Left lung (tissue), 10 donors: Measurements from ENCODE around the gene ACACA. TPM values are rescaled to one million over a fixed set of nuclear protein-coding genes. Genes with fewer than 3 reads are reported as not detected.

Experiments used
- ATAC-seq: fragments of 200-7000 bp; cut with Tn5 transposase; one replicate; pipeline ENCODE4 v1.9.1; 2020; ENCODE audit warnings: moderate library complexity
- DNase-seq, 4 donors: peaks; one replicate each; pipeline ENCODE4 v3.0.0-alpha.2; 2013 to 2020
- H3K27ac ChIP-seq, 2 donors: fragments of 200-600 bp; sonication (generic) in 1 of 2; one replicate each; pipeline versions ENCODE4 v1.5.0 to v1.8.0; 2020 to 2021
- H3K27me3 ChIP-seq, 2 donors: fragments of 200-600 bp; sonication (generic) in 1 of 2; one replicate each; pipeline versions ENCODE4 v1.5.0 to v1.8.0; 2020 to 2021
- H3K36me3 ChIP-seq, 2 donors: fragments of 200-600 bp; sonication (generic) in 1 of 2; one replicate each; pipeline versions ENCODE4 v1.5.0 to v1.8.0; 2020 to 2021
- H3K4me1 ChIP-seq, 2 donors: fragments of 200-600 bp; one replicate each; pipeline ENCODE4 v1.8.0; 2021
- H3K4me3 ChIP-seq, 2 donors: fragments of 200-600 bp; sonication (generic) in 1 of 2; one replicate each; pipeline versions ENCODE4 v1.5.0 to v1.8.0; 2020 to 2021; ENCODE audit warnings: mild to moderate bottlenecking in 1 of 2
- H3K9me3 ChIP-seq, 2 donors: fragments of 200-600 bp; sonication (generic) in 1 of 2; one replicate each; pipeline versions ENCODE4 v1.5.0 to v1.8.0; 2020 to 2021
- intact Hi-C, 2 donors: fragments of 100-400 bp; cut with DNase I; formaldehyde crosslinking; loops; one replicate each; pipeline versions ENCODE4 v1.11.2 to v1.14.2; 2022
- polyA plus RNA-seq, 6 donors: library from polyadenylated mRNA; unstranded; fragments of 120-200 nt; gene quantifications; one replicate each; pipeline ENCODE4 v1.2.1, GENCODE V29; 2013; ENCODE audit not compliant: insufficient read length in 6 of 6
- total RNA-seq, 2 donors: library from RNA; stranded (reverse); fragmentation: NEBNext Ultra II Directional; extraction: Animal tissue kit (Norgen Biotek cat#: 25700); gene quantifications; one replicate each; pipeline ENCODE4 v1.2.1, GENCODE V29; 2021
- TF ChIP-seq, protein P1 (sequence below), 2 donors: fragments of 200-600 bp; sonication (generic) in 1 of 2; IDR thresholded peaks; one replicate each; pipeline versions ENCODE4 v1.5.0 to v1.8.0; 2021; ENCODE audit warnings: antibody characterized with exemption in 2 of 2
- donor health status: DM: no; HTN: yes; CAD: no.
- donor health status: DM: no; HTN: no; CAD: no.

ACACA gene
- total and polyA plus RNA-seq, 8 donors, result 43.6 to 128 (median 53.3) TPM

DNA sequence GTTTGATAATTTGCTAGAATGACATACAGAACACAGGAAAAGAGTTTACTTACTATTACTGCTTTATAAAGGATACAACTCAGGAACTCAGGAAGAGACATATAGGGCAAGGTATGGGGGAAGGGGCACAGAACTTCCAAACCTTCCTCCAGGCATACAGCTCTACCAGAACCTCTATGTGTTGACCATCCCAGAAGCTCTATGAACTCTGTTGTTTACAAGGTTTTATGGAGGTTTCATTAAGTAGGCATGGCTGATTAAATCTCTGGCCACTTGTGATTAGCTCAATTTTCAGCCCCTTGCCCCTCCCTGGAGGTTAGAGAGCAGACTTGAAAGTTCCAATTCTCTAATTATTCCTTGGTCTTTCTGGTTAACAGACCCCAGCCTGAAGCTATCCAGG, 91.0 kb downstream of the ACACA start:
- Histone ChIP-seq H3K4me3 (no peak overlapping the region), H3K36me3 (peaks cover 0 to 20% of the 10 kb centered on the region in 2 donors), H3K27me3 (no peaks in the 10 kb centered on the region), H3K4me1 (peaks cover 0 to 6% of the 10 kb centered on the region in 2 donors), H3K9me3 (no peaks in the 10 kb centered on the region), H3K27ac (no peak overlapping the region)
- no peak for ATAC-seq
- TF ChIP-seq, protein P1, sequence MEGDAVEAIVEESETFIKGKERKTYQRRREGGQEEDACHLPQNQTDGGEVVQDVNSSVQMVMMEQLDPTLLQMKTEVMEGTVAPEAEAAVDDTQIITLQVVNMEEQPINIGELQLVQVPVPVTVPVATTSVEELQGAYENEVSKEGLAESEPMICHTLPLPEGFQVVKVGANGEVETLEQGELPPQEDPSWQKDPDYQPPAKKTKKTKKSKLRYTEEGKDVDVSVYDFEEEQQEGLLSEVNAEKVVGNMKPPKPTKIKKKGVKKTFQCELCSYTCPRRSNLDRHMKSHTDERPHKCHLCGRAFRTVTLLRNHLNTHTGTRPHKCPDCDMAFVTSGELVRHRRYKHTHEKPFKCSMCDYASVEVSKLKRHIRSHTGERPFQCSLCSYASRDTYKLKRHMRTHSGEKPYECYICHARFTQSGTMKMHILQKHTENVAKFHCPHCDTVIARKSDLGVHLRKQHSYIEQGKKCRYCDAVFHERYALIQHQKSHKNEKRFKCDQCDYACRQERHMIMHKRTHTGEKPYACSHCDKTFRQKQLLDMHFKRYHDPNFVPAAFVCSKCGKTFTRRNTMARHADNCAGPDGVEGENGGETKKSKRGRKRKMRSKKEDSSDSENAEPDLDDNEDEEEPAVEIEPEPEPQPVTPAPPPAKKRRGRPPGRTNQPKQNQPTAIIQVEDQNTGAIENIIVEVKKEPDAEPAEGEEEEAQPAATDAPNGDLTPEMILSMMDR (IDR thresholded peaks at IDR 0.05), result no peak
- intact Hi-C loops, result no loop called here
- no peak for DNase-seq

DNA sequence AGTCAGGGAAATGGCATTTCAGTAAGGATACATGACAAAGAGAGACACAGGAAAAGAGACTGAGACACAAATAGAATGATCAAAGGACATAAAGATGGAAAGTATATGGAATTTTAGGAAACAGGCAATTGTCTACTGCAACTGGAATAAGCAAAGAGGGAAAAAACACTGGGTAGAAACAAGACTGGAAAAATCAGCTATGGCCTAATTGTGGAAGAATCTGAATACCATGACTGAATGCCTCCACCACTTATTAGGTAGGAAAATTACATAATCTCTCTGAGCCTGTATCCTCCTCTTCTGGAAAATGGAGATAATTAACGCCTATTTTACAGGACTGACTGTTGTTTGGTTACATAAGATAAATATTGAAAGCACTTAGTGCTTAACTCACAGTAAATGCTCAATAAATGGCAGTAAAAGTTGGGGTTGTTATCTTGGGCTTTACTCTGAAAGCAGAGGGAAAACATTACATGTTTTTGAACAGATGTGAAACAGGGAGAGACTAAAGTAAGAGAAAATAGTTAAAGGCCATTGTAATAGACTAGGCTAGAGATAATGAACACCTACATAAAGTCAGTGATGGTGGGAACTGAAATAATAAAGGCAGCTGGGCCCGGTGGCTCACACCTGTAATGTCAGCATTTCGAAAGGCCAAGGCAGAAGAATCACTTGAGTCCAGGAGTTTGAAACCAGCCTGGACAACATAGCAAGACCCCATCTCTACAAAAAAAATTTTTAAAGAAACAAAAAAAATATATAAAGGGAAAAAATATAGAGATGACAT, 94.3 kb downstream of the ACACA start:
- H3K4me1 ChIP-seq, result peaks cover 0 to 7% of the 10 kb centered on the region in 2 donors
- no peaks in the 10 kb centered on the region for H3K9me3 ChIP-seq
- no peak overlapping the region for H3K27ac ChIP-seq
- H3K27me3 ChIP-seq, result no peaks in the 10 kb centered on the region
- H3K36me3 ChIP-seq, result peaks cover 0 to 6% of the 10 kb centered on the region in 2 donors
- H3K4me3 ChIP-seq, result no peak overlapping the region
- intact Hi-C loops, result no loop called here
- no peak for ATAC-seq
- no peak for DNase-seq
- TF ChIP-seq, protein P1 (IDR thresholded peaks at IDR 0.05), result no peak

DNA sequence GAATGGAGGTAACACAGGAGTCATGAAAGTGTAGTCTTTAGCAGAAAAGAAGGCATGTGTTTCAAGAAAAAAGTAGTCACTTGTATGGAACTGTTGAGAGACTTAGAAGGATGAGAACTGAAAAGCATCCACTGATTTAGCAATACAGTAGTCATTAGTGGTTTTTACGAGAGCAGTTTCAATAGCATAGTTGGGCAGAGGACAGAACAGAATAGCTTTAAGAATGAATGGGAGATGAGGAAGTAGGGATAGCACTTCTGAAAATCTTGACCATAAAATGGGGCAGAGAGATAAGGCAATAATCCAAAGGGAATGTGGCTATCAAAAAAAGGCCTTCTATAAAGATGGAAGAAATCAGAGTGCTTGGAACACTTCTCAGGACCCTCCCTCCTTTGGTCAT, 95.7 kb downstream of the ACACA start:
- Histone ChIP-seq H3K4me3 (no peak overlapping the region), H3K36me3 (no peaks in the 10 kb centered on the region), H3K27me3 (no peaks in the 10 kb centered on the region), H3K4me1 (peaks cover 0 to 7% of the 10 kb centered on the region in 2 donors), H3K9me3 (no peaks in the 10 kb centered on the region), H3K27ac (no peak overlapping the region)
- intact Hi-C loops, result no loop called here
- TF ChIP-seq, protein P1 (IDR thresholded peaks at IDR 0.05), result no peak
- ATAC-seq (peak; percentile 73), DNase-seq (no peak)

DNA sequence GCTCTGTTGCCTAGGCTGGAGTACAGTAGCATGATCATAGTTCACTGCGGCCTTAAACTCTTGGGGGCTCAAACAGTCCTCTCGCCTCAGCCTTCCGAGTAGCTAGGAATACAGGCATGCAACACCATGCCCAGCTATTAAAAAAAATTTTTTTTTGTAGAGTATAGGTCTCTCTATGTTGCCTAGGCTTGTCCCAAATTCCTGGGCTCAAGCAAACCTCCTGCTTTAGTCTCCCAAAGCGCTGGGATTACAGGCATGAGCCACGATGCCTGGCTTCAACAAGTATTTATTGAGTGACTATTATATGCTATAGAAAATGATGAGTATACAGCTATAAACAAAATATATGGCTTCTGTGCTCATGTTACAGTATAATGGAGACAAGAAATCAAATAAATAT, 97.6 kb downstream of the ACACA start:
- H3K9me3 ChIP-seq, result no peaks in the 10 kb centered on the region
- H3K4me3 ChIP-seq, result no peak overlapping the region
- TF ChIP-seq, protein P1 (IDR thresholded peaks at IDR 0.05), result no peak
- intact Hi-C loops, result no loop called here
- no peak overlapping the region for H3K27ac ChIP-seq
- H3K4me1 ChIP-seq, result peaks cover 0 to 7% of the 10 kb centered on the region in 2 donors
- DNase-seq (no peak), ATAC-seq (no peak)
- no peaks in the 10 kb centered on the region for H3K27me3 ChIP-seq
- peaks cover 0 to 9% of the 10 kb centered on the region in 2 donors for H3K36me3 ChIP-seq

GRCh38 chr17:37305406-37305905, 101.2 kb downstream of the ACACA start:
- DNase-seq, result no peak
- no peaks in the 10 kb centered on the region for H3K9me3 ChIP-seq
- H3K4me3 ChIP-seq, result no peak overlapping the region
- TF ChIP-seq, protein P1 (IDR thresholded peaks at IDR 0.05), result no peak
- intact Hi-C loops, result no loop called here
- H3K36me3 ChIP-seq, result peaks cover 0 to 15% of the 10 kb centered on the region in 2 donors
- H3K4me1 ChIP-seq, result no peaks in the 10 kb centered on the region
- no peak overlapping the region for H3K27ac ChIP-seq
- no peak for ATAC-seq
- H3K27me3 ChIP-seq, result no peaks in the 10 kb centered on the region
